GM19239 (cell line): Measurements from ENCODE around the gene CYB5A.

Experiments
- DNase-seq: peaks from one replicate; pipeline ENCODE4 v3.0.0; 2011; ENCODE audit warnings: low spot score; ENCODE audit not compliant: insufficient read length
- FAIRE-seq: peaks from 2 replicates; lab custom pipeline; 2011; peaks lifted over from hg19 to GRCh38; lab: Jason Lieb, UNC

CYB5A gene

GRCh38 chr18:74281011-74281979 lies 10.5 kb downstream of the CYB5A start:
- no peak for DNase-seq
- FAIRE-seq: no peak

GRCh38 chr18:74278983-74279382 lies 12.8 kb downstream of the CYB5A start:
- FAIRE-seq: no peak
- no peak for DNase-seq

- FAIRE-seq (no peak), DNase-seq (no peak)
Observed at GRCh38 chr18:74278058-74278457, 13.7 kb downstream of the CYB5A start.

- FAIRE-seq (no peak), DNase-seq (no peak)
Observed at GRCh38 chr18:74277296-74277695, 14.5 kb downstream of the CYB5A start.

- no peak for FAIRE-seq
- no peak for DNase-seq
Observed at GRCh38 chr18:74276609-74277008, 15.2 kb downstream of the CYB5A start.

GRCh38 chr18:74275736-74276135 lies 16.0 kb downstream of the CYB5A start:
- no peak for DNase-seq
- FAIRE-seq: no peak

- DNase-seq (no peak), FAIRE-seq (no peak)
Observed at GRCh38 chr18:74274700-74275099, 17.1 kb downstream of the CYB5A start.

- no peak for FAIRE-seq
- no peak for DNase-seq
Observed at GRCh38 chr18:74273394-74273793, 18.4 kb downstream of the CYB5A start.

- no peak for FAIRE-seq
- no peak for DNase-seq
Observed at GRCh38 chr18:74271635-74272034, 20.1 kb downstream of the CYB5A start.

GRCh38 chr18:74268933-74269620 lies 22.7 kb downstream of the CYB5A start:
- no peak for FAIRE-seq

GRCh38 chr18:74268175-74268574 lies 23.6 kb downstream of the CYB5A start:
- no peak for FAIRE-seq

More at GRCh38 chr18:74268933-74269620, 22.7 kb downstream of the CYB5A start:
- DNase-seq: no peak

GRCh38 chr18:74266161-74266560 lies 25.6 kb downstream of the CYB5A start:
- FAIRE-seq: no peak
- DNase-seq: no peak

More at GRCh38 chr18:74268175-74268574, 23.6 kb downstream of the CYB5A start:
- no peak for DNase-seq

GRCh38 chr18:74265546-74266098 lies 26.1 kb downstream of the CYB5A start:
- no peak for DNase-seq

GRCh38 chr18:74264303-74265020 lies 27.3 kb downstream of the CYB5A start:
- DNase-seq (no peak), FAIRE-seq (no peak)

More at GRCh38 chr18:74265546-74266098, 26.1 kb downstream of the CYB5A start:
- no peak for FAIRE-seq

- FAIRE-seq (no peak), DNase-seq (no peak)
Observed at GRCh38 chr18:74261053-74261713, 30.6 kb downstream of the CYB5A start.

- no peak for DNase-seq
- no peak for FAIRE-seq
Observed at GRCh38 chr18:74259347-74259746, 32.4 kb downstream of the CYB5A start.

- no peak for FAIRE-seq
- no peak for DNase-seq
Observed at GRCh38 chr18:74257083-74257482, 34.7 kb downstream of the CYB5A start.

GRCh38 chr18:74256190-74256589 lies 35.6 kb downstream of the CYB5A start:
- DNase-seq (no peak), FAIRE-seq (no peak)

- FAIRE-seq: no peak
- no peak for DNase-seq
Observed at GRCh38 chr18:74255131-74255616, 36.6 kb downstream of the CYB5A start.

- DNase-seq (no peak), FAIRE-seq (no peak)
Observed at GRCh38 chr18:74252039-74252395, 39.7 kb downstream of the CYB5A start.
